ENCODE results near the gene JAKMIP1.

The JAKMIP1 gene

GRCh38 chr4:6201580-6202091 is 1.3 kb upstream of the JAKMIP1 start:
- no peak for DNase-seq (ENCODE audit: low read depth in 2 of 2)

- DNase-seq (ENCODE audit: low read depth in 2 of 2) = no peak
These were observed 593 bp upstream of the JAKMIP1 start for GRCh38 chr4:6200922-6201362.

- no peak for DNase-seq (ENCODE audit: low read depth in 2 of 2)
These were observed 877 bp downstream of the JAKMIP1 start for GRCh38 chr4:6199422-6199921.

- DNase-seq (ENCODE audit: low read depth in 2 of 2) = no peak
These were observed 1.5 kb downstream of the JAKMIP1 start for GRCh38 chr4:6198768-6199421.

GRCh38 chr4:6198278-6198677 is 2.1 kb downstream of the JAKMIP1 start:
- peak; percentile 56 to 64 for DNase-seq (ENCODE audit: low read depth in 2 of 2)

- no peak for DNase-seq (ENCODE audit: low read depth in 2 of 2)
These were observed 2.7 kb downstream of the JAKMIP1 start for GRCh38 chr4:6197433-6198174.

- DNase-seq (ENCODE audit: low read depth in 2 of 2) = no peak
These were observed 3.5 kb downstream of the JAKMIP1 start for GRCh38 chr4:6196871-6197270.

GRCh38 chr4:6196324-6196723 is 4.0 kb downstream of the JAKMIP1 start:
- no peak for DNase-seq (ENCODE audit: low read depth in 2 of 2)

GRCh38 chr4:6195602-6196319 is 4.6 kb downstream of the JAKMIP1 start:
- no peak for DNase-seq (ENCODE audit: low read depth in 2 of 2)

- DNase-seq (ENCODE audit: low read depth in 2 of 2) = no peak
These were observed 5.7 kb downstream of the JAKMIP1 start for GRCh38 chr4:6194458-6195195.

- no peak for DNase-seq (ENCODE audit: low read depth in 2 of 2)
These were observed 7.0 kb downstream of the JAKMIP1 start for GRCh38 chr4:6193399-6193798.

- DNase-seq (ENCODE audit: low read depth in 2 of 2) = no peak
These were observed 8.1 kb downstream of the JAKMIP1 start for GRCh38 chr4:6192245-6192644.

- DNase-seq (ENCODE audit: low read depth in 2 of 2) = no peak
These were observed 8.8 kb downstream of the JAKMIP1 start for GRCh38 chr4:6191448-6192130.

- no peak for DNase-seq (ENCODE audit: low read depth in 2 of 2)
These were observed 9.9 kb downstream of the JAKMIP1 start for GRCh38 chr4:6190486-6190885.

- no peak for DNase-seq (ENCODE audit: low read depth in 2 of 2)
These were observed 10.8 kb downstream of the JAKMIP1 start for GRCh38 chr4:6189511-6189910.

- DNase-seq (ENCODE audit: low read depth in 2 of 2) = no peak
These were observed 11.6 kb downstream of the JAKMIP1 start for GRCh38 chr4:6188687-6189305.

GRCh38 chr4:6184169-6184568 is 16.2 kb downstream of the JAKMIP1 start:
- no peak for DNase-seq (ENCODE audit: low read depth in 2 of 2)

- DNase-seq (ENCODE audit: low read depth in 2 of 2) = no peak
These were observed 16.6 kb downstream of the JAKMIP1 start for GRCh38 chr4:6183740-6184139.

- no peak for DNase-seq (ENCODE audit: low read depth in 2 of 2)
These were observed 17.7 kb downstream of the JAKMIP1 start for GRCh38 chr4:6182376-6183280.
